ENCODE data around the gene MUC13.

DNA sequence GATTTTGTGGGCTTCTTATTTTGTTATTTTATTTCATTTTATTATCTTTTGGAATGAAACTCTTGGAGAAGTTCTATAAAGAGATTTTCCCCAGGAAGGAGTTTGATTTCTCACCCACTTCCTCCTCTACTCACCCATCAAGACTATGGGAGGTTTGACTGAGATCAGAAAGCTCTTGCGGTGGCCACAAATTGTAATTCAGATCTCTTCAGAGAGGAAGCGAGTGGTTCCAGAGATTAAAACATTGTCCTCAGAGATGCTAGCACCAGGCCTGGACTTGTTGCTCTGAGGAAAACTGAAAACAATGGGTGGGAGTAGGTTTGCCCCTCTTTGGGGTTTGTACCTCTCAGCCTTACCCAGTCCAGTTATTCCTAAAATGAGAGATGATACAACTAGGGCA is 8.1 kb upstream of the MUC13 start:
- TF ChIP-seq MAZ (IDR thresholded peaks at IDR 0.05; ENCODE audit: borderline replicate concordance, low read depth, low read length) (no peak), E2F6 (IDR thresholded peaks at IDR 0.05; ENCODE audit: borderline replicate concordance, low read depth) (no peak), ZC3H11A (IDR thresholded peaks at IDR 0.05) (no peak), CEBPB (IDR thresholded peaks at IDR 0.05) (no peak), RCOR1 (IDR thresholded peaks at IDR 0.05; ENCODE audit: low read depth, low read length) (no peak), RFX5 (IDR thresholded peaks at IDR 0.05) (no peak), POLR2A (IDR thresholded peaks at IDR 0.05; ENCODE audit: low read length) (no peak), CTCF (IDR thresholded peaks at IDR 0.05) (no peak), MYC (IDR thresholded peaks at IDR 0.05; ENCODE audit: borderline replicate concordance, low read length) (no peak)
